ENCODE measurements around the gene ZCWPW2. TPM values are rescaled to one million over a fixed set of nuclear protein-coding genes. Genes with fewer than 3 reads are reported as not detected.

Gene ZCWPW2
- total RNA-seq, 1 donor from 2014 or later, result 2.1 TPM

- no peaks in the 10 kb centered on the region for H3K4me1 ChIP-seq (ENCODE audit: control insufficient read depth in 3 of 3, insufficient read depth in 3 of 3, low read length in 3 of 3)
- H3K4me3 ChIP-seq (ENCODE audit: low read length in 3 of 3), result no peak overlapping the region
- H3K9ac ChIP-seq (ENCODE audit: low read depth in 1 of 3, low read length in 3 of 3), result no peak overlapping the region
- no peaks in the 10 kb centered on the region for H3K27me3 ChIP-seq (ENCODE audit: control insufficient read depth in 3 of 3, insufficient read depth in 3 of 3, low read length in 3 of 3)
- H3K36me3 ChIP-seq (ENCODE audit: control insufficient read depth in 3 of 3, insufficient read depth in 3 of 3, low read length in 3 of 3), result no peaks in the 10 kb centered on the region
- no peak overlapping the region for H3K27ac ChIP-seq (ENCODE audit: low read depth, low read length)
- H3K9me3 ChIP-seq (ENCODE audit: control insufficient read depth in 3 of 3, low read length in 3 of 3), result no peaks in the 10 kb centered on the region
Observed at GRCh38 chr3:28476764-28477163, 128.2 kb downstream of the ZCWPW2 start.

- Histone ChIP-seq H3K36me3 (ENCODE audit: control insufficient read depth in 3 of 3, insufficient read depth in 3 of 3, low read length in 3 of 3) (no peaks in the 10 kb centered on the region), H3K9me3 (ENCODE audit: control insufficient read depth in 3 of 3, low read length in 3 of 3) (no peaks in the 10 kb centered on the region), H3K4me1 (ENCODE audit: control insufficient read depth in 3 of 3, insufficient read depth in 3 of 3, low read length in 3 of 3) (no peaks in the 10 kb centered on the region), H3K27me3 (ENCODE audit: control insufficient read depth in 3 of 3, insufficient read depth in 3 of 3, low read length in 3 of 3) (no peaks in the 10 kb centered on the region), H3K4me3 (ENCODE audit: low read length in 3 of 3) (no peak overlapping the region), H3K9ac (ENCODE audit: low read depth in 1 of 3, low read length in 3 of 3) (no peak overlapping the region), H3K27ac (ENCODE audit: low read depth, low read length) (no peak overlapping the region)
Observed at GRCh38 chr3:28485164-28485563, 136.6 kb downstream of the ZCWPW2 start.

- no peak overlapping the region for H3K4me3 ChIP-seq (ENCODE audit: low read length in 3 of 3)
- no peaks in the 10 kb centered on the region for H3K27me3 ChIP-seq (ENCODE audit: control insufficient read depth in 3 of 3, insufficient read depth in 3 of 3, low read length in 3 of 3)
- H3K9ac ChIP-seq (ENCODE audit: low read depth in 1 of 3, low read length in 3 of 3), result no peak overlapping the region
- no peaks in the 10 kb centered on the region for H3K4me1 ChIP-seq (ENCODE audit: control insufficient read depth in 3 of 3, insufficient read depth in 3 of 3, low read length in 3 of 3)
- H3K27ac ChIP-seq (ENCODE audit: low read depth, low read length), result no peak overlapping the region
- H3K9me3 ChIP-seq (ENCODE audit: control insufficient read depth in 3 of 3, low read length in 3 of 3), result no peaks in the 10 kb centered on the region
- H3K36me3 ChIP-seq (ENCODE audit: control insufficient read depth in 3 of 3, insufficient read depth in 3 of 3, low read length in 3 of 3), result no peaks in the 10 kb centered on the region
Observed at GRCh38 chr3:28495301-28495700, 146.8 kb downstream of the ZCWPW2 start.

- H3K4me3 ChIP-seq (ENCODE audit: low read length in 3 of 3), result no peak overlapping the region
Observed at GRCh38 chr3:28502397-28502937, 153.9 kb downstream of the ZCWPW2 start.

GRCh38 chr3:28504976-28505375 is 156.5 kb downstream of the ZCWPW2 start:
- Histone ChIP-seq H3K9me3 (ENCODE audit: control insufficient read depth in 3 of 3, low read length in 3 of 3) (no peaks in the 10 kb centered on the region), H3K36me3 (ENCODE audit: control insufficient read depth in 3 of 3, insufficient read depth in 3 of 3, low read length in 3 of 3) (no peaks in the 10 kb centered on the region), H3K27ac (ENCODE audit: low read depth, low read length) (no peak overlapping the region), H3K4me3 (ENCODE audit: low read length in 3 of 3) (no peak overlapping the region), H3K4me1 (ENCODE audit: control insufficient read depth in 3 of 3, insufficient read depth in 3 of 3, low read length in 3 of 3) (no peaks in the 10 kb centered on the region), H3K9ac (ENCODE audit: low read depth in 1 of 3, low read length in 3 of 3) (no peak overlapping the region), H3K27me3 (ENCODE audit: control insufficient read depth in 3 of 3, insufficient read depth in 3 of 3, low read length in 3 of 3) (no peaks in the 10 kb centered on the region)

More at GRCh38 chr3:28502397-28502937, 153.9 kb downstream of the ZCWPW2 start:
- no peak overlapping the region for H3K27ac ChIP-seq (ENCODE audit: low read depth, low read length)
- no peaks in the 10 kb centered on the region for H3K9me3 ChIP-seq (ENCODE audit: control insufficient read depth in 3 of 3, low read length in 3 of 3)
- no peaks in the 10 kb centered on the region for H3K27me3 ChIP-seq (ENCODE audit: control insufficient read depth in 3 of 3, insufficient read depth in 3 of 3, low read length in 3 of 3)
- H3K9ac ChIP-seq (ENCODE audit: low read depth in 1 of 3, low read length in 3 of 3), result no peak overlapping the region
- H3K4me1 ChIP-seq (ENCODE audit: control insufficient read depth in 3 of 3, insufficient read depth in 3 of 3, low read length in 3 of 3), result no peaks in the 10 kb centered on the region
- H3K36me3 ChIP-seq (ENCODE audit: control insufficient read depth in 3 of 3, insufficient read depth in 3 of 3, low read length in 3 of 3), result no peaks in the 10 kb centered on the region

GRCh38 chr3:28521663-28522062 is 173.1 kb downstream of the ZCWPW2 start:
- H3K9ac ChIP-seq (ENCODE audit: low read depth in 1 of 3, low read length in 3 of 3), result no peak overlapping the region
- H3K27me3 ChIP-seq (ENCODE audit: control insufficient read depth in 3 of 3, insufficient read depth in 3 of 3, low read length in 3 of 3), result no peaks in the 10 kb centered on the region
- H3K9me3 ChIP-seq (ENCODE audit: control insufficient read depth in 3 of 3, low read length in 3 of 3), result no peaks in the 10 kb centered on the region

GRCh38 chr3:28542351-28542750 is 193.8 kb downstream of the ZCWPW2 start:
- no peaks in the 10 kb centered on the region for H3K36me3 ChIP-seq (ENCODE audit: control insufficient read depth in 3 of 3, insufficient read depth in 3 of 3, low read length in 3 of 3)
- no peak overlapping the region for H3K27ac ChIP-seq (ENCODE audit: low read depth, low read length)
- no peak overlapping the region for H3K4me3 ChIP-seq (ENCODE audit: low read length in 3 of 3)
- peaks cover 0 to 2% (median 0%) of the 10 kb centered on the region in 3 donors for H3K9me3 ChIP-seq (ENCODE audit: control insufficient read depth in 3 of 3, low read length in 3 of 3)
- no peaks in the 10 kb centered on the region for H3K4me1 ChIP-seq (ENCODE audit: control insufficient read depth in 3 of 3, insufficient read depth in 3 of 3, low read length in 3 of 3)
- H3K9ac ChIP-seq (ENCODE audit: low read depth in 1 of 3, low read length in 3 of 3), result no peak overlapping the region
- H3K27me3 ChIP-seq (ENCODE audit: control insufficient read depth in 3 of 3, insufficient read depth in 3 of 3, low read length in 3 of 3), result no peaks in the 10 kb centered on the region

More at GRCh38 chr3:28521663-28522062, 173.1 kb downstream of the ZCWPW2 start:
- H3K36me3 ChIP-seq (ENCODE audit: control insufficient read depth in 3 of 3, insufficient read depth in 3 of 3, low read length in 3 of 3), result no peaks in the 10 kb centered on the region
- H3K4me1 ChIP-seq (ENCODE audit: control insufficient read depth in 3 of 3, insufficient read depth in 3 of 3, low read length in 3 of 3), result no peaks in the 10 kb centered on the region
- no peak overlapping the region for H3K27ac ChIP-seq (ENCODE audit: low read depth, low read length)
- H3K4me3 ChIP-seq (ENCODE audit: low read length in 3 of 3), result no peak overlapping the region

- no peaks in the 10 kb centered on the region for H3K27me3 ChIP-seq (ENCODE audit: control insufficient read depth in 3 of 3, insufficient read depth in 3 of 3, low read length in 3 of 3)
- H3K4me3 ChIP-seq (ENCODE audit: low read length in 3 of 3), result no peak overlapping the region
- H3K4me1 ChIP-seq (ENCODE audit: control insufficient read depth in 3 of 3, insufficient read depth in 3 of 3, low read length in 3 of 3), result no peaks in the 10 kb centered on the region
- no peak overlapping the region for H3K9ac ChIP-seq (ENCODE audit: low read depth in 1 of 3, low read length in 3 of 3)
- H3K9me3 ChIP-seq (ENCODE audit: control insufficient read depth in 3 of 3, low read length in 3 of 3), result peaks cover 0 to 2% (median 0%) of the 10 kb centered on the region in 3 donors
- H3K36me3 ChIP-seq (ENCODE audit: control insufficient read depth in 3 of 3, insufficient read depth in 3 of 3, low read length in 3 of 3), result no peaks in the 10 kb centered on the region
- H3K27ac ChIP-seq (ENCODE audit: low read depth, low read length), result no peak overlapping the region
Observed at GRCh38 chr3:28544236-28544635, 195.7 kb downstream of the ZCWPW2 start.

GRCh38 chr3:28544831-28545230 is 196.3 kb downstream of the ZCWPW2 start:
- no peak overlapping the region for H3K4me3 ChIP-seq (ENCODE audit: low read length in 3 of 3)
- H3K4me1 ChIP-seq (ENCODE audit: control insufficient read depth in 3 of 3, insufficient read depth in 3 of 3, low read length in 3 of 3), result no peaks in the 10 kb centered on the region

GRCh38 chr3:28547677-28548076 is 199.2 kb downstream of the ZCWPW2 start:
- no peak overlapping the region for H3K27ac ChIP-seq (ENCODE audit: low read depth, low read length)
- no peaks in the 10 kb centered on the region for H3K36me3 ChIP-seq (ENCODE audit: control insufficient read depth in 3 of 3, insufficient read depth in 3 of 3, low read length in 3 of 3)
- H3K4me3 ChIP-seq (ENCODE audit: low read length in 3 of 3), result no peak overlapping the region
- H3K27me3 ChIP-seq (ENCODE audit: control insufficient read depth in 3 of 3, insufficient read depth in 3 of 3, low read length in 3 of 3), result no peaks in the 10 kb centered on the region
- H3K4me1 ChIP-seq (ENCODE audit: control insufficient read depth in 3 of 3, insufficient read depth in 3 of 3, low read length in 3 of 3), result no peaks in the 10 kb centered on the region
- no peaks in the 10 kb centered on the region for H3K9me3 ChIP-seq (ENCODE audit: control insufficient read depth in 3 of 3, low read length in 3 of 3)
- no peak overlapping the region for H3K9ac ChIP-seq (ENCODE audit: low read depth in 1 of 3, low read length in 3 of 3)

More at GRCh38 chr3:28544831-28545230, 196.3 kb downstream of the ZCWPW2 start:
- Histone ChIP-seq H3K9me3 (ENCODE audit: control insufficient read depth in 3 of 3, low read length in 3 of 3) (peaks cover 0 to 2% (median 0%) of the 10 kb centered on the region in 3 donors), H3K36me3 (ENCODE audit: control insufficient read depth in 3 of 3, insufficient read depth in 3 of 3, low read length in 3 of 3) (no peaks in the 10 kb centered on the region), H3K27ac (ENCODE audit: low read depth, low read length) (no peak overlapping the region), H3K9ac (ENCODE audit: low read depth in 1 of 3, low read length in 3 of 3) (no peak overlapping the region), H3K27me3 (ENCODE audit: control insufficient read depth in 3 of 3, insufficient read depth in 3 of 3, low read length in 3 of 3) (no peaks in the 10 kb centered on the region)
